K562 (cell line): Measurements from ENCODE around the gene ANO1. TPM values are rescaled to one million over a fixed set of nuclear protein-coding genes. Genes with fewer than 3 reads are reported as not detected.
A peak's percentile ranks its signal among the peaks of the same experiment; 100 is the strongest.

Experiments
- ATAC-seq: fragments of 200-7000 bp; cut with Tn5 transposase; 3 replicates; pipeline ENCODE4 v1.9.1; 2020; ENCODE audit warnings: moderate library complexity
- BruUV-seq: library from RNA; stranded (reverse); fragments of 400-500 nt; replicated peaks from 2 replicates; lab custom pipeline; 2021; lab: Mats Ljungman, UMichigan
- CTCF ChIA-PET: fragments of 300-600 bp; formaldehyde crosslinking; extraction: SDS; loops from one replicate; lab custom pipeline; 2021; ENCODE audit warnings: low intra/inter-chr PET ratio; lab: Yijun Ruan, JAX
- POLR2A ChIA-PET: fragments of 300-600, 350-650 bp; sonication (Branson Sonifier 250); formaldehyde crosslinking; extraction: SDS; loops from one replicate; lab custom pipeline; 2021; ENCODE audit warnings: antibody characterized with exemption, inconsistent platforms; lab: Yijun Ruan, JAX
- DNase-seq, 4 experiments: peaks; one replicate each; pipeline versions ENCODE4 v3.0.0 to v3.0.0-alpha.2; 2011 to 2018; ENCODE audit warnings: low spot score in 3 of 4, mixed read lengths in 3 of 4; ENCODE audit errors: extremely low read depth in 1 of 4
- FAIRE-seq: peaks from 2 replicates; lab custom pipeline; 2011; peaks lifted over from hg19 to GRCh38; lab: Jason Lieb, UNC
- H2AFZ ChIP-seq: 2 replicates; pipeline ENCODE4 v1.6.0; 2011; ENCODE audit warnings: low read depth, low read length, control low read depth, inconsistent platforms
- H3K27ac ChIP-seq: fragments of 200-600 bp; 3 replicates; pipeline ENCODE4 v1.8.0; 2011; ENCODE audit warnings: low read depth, mild to moderate bottlenecking, control low read depth, inconsistent platforms, low read length, moderate library complexity, mixed read lengths; ENCODE audit errors: extremely low read depth
- H3K27me3 ChIP-seq, 2 experiments: fragments of 300-600 bp in 1 of 2; 2 replicates in 1 of 2; 3 replicates in 1 of 2; pipeline versions ENCODE4 v1.6.0 to v1.8.0; 2011; ENCODE audit warnings: inconsistent platforms in 2 of 2, low read length in 2 of 2, mild to moderate bottlenecking in 1 of 2, mixed read lengths in 1 of 2, moderate library complexity in 1 of 2; ENCODE audit not compliant: control insufficient read depth in 2 of 2, insufficient read depth in 2 of 2
- H3K36me3 ChIP-seq: fragments of 300-600 bp; 3 replicates; pipeline ENCODE4 v1.8.0; 2011; ENCODE audit warnings: mild to moderate bottlenecking, low read length, inconsistent platforms; ENCODE audit not compliant: control insufficient read depth, insufficient read depth
- H3K4me1 ChIP-seq, 2 experiments: fragments of 200-600 bp in 1 of 2; replicated peaks in 1 of 2; 2 replicates in 1 of 2; 3 replicates in 1 of 2; pipeline versions ENCODE4 v1.5.1 to v1.8.0; 2011; ENCODE audit warnings: inconsistent platforms in 2 of 2, low read length in 2 of 2, mild to moderate bottlenecking in 1 of 2, mixed read lengths in 1 of 2, moderate library complexity in 1 of 2; ENCODE audit not compliant: control insufficient read depth in 2 of 2, insufficient read depth in 2 of 2
- H3K4me2 ChIP-seq: 2 replicates; pipeline ENCODE4 v1.6.1; 2011; ENCODE audit warnings: low read length, control low read depth, inconsistent platforms, mixed read lengths; ENCODE audit not compliant: insufficient read depth
- H3K4me3 ChIP-seq: fragments of 200-600 bp; sonication (generic), shearing (Covaris generic); 2 replicates; pipeline ENCODE4 v1.5.1; 2016; ENCODE audit warnings: control low read depth, inconsistent platforms
- H3K79me2 ChIP-seq: fragments of 200-600 bp; 3 replicates; pipeline ENCODE4 v1.8.0; 2011; ENCODE audit warnings: low read length, inconsistent platforms; ENCODE audit not compliant: control insufficient read depth, insufficient read depth
- H3K9ac ChIP-seq, 2 experiments: 2 replicates each; pipeline versions ENCODE4 v1.6.0 to v1.6.1; 2011; ENCODE audit warnings: low read depth in 2 of 2, low read length in 2 of 2, control low read depth in 1 of 2, inconsistent platforms in 1 of 2, mild to moderate bottlenecking in 1 of 2, mixed read lengths in 1 of 2; ENCODE audit not compliant: insufficient read depth in 1 of 2
- H3K9me1 ChIP-seq: one replicate; pipeline ENCODE4 v1.6.0; 2011; ENCODE audit warnings: inconsistent platforms, mild to moderate bottlenecking, low read length, moderate library complexity; ENCODE audit not compliant: control insufficient read depth, insufficient read depth
- H3K9me3 ChIP-seq: replicated peaks from 2 replicates; pipeline ENCODE4 v1.5.1; 2011; ENCODE audit warnings: low read depth, low read length, inconsistent platforms; ENCODE audit not compliant: control insufficient read depth, insufficient read depth
- H4K20me1 ChIP-seq: replicated peaks from 2 replicates; pipeline ENCODE4 v1.6.1; 2011; ENCODE audit warnings: low read length, inconsistent platforms, mixed read lengths; ENCODE audit not compliant: control insufficient read depth, insufficient read depth
- CTCF ChIP-seq, 3 experiments: IDR thresholded peaks in 2 of 3; conservative IDR thresholded peaks in 1 of 3; 2 replicates each; pipeline ENCODE4 v1.5.1; 2011 to 2012; ENCODE audit warnings: low read length in 3 of 3, mild to moderate bottlenecking in 3 of 3, control low read depth in 2 of 3, improper control_type of control experiment in 1 of 3, inconsistent platforms in 1 of 3, low read depth in 1 of 3, mixed read lengths in 1 of 3, moderate library complexity in 1 of 3; ENCODE audit not compliant: insufficient read depth in 2 of 3
- FOXA3 ChIP-seq, 2 experiments: fragments of 450-650 bp in 1 of 2; sonication (generic) in 1 of 2; formaldehyde crosslinking; IDR thresholded peaks in 1 of 2; conservative IDR thresholded peaks in 1 of 2; 2 replicates each; pipeline versions ENCODE4 v1.4.0 to v1.8.0; 2020 to 2022; ENCODE audit warnings: mild to moderate bottlenecking in 2 of 2, missing genetic modification reagents in 1 of 2
- OTX1 ChIP-seq: fragments of 450-650 bp; formaldehyde crosslinking; IDR thresholded peaks from 2 replicates; pipeline ENCODE4 v1.4.0; 2022; ENCODE audit warnings: mild to moderate bottlenecking
- ZBTB26 ChIP-seq: fragments of 450-650 bp; formaldehyde crosslinking; IDR thresholded peaks from 2 replicates; pipeline ENCODE4 v1.4.0; 2022; ENCODE audit warnings: missing genetic modification characterization
- ZFX ChIP-seq: sonication (generic); formaldehyde crosslinking; IDR thresholded peaks from 2 replicates; pipeline ENCODE4 v1.8.0; 2022; ENCODE audit warnings: mild to moderate bottlenecking, missing genetic modification reagents, moderate library complexity
- WGBS: fragments of 100-300 bp; shearing (Covaris generic); methylation state at CpG from one replicate; pipeline ENCODE4 v1.1.6; 2016; ENCODE audit warnings: low coverage, mixed read lengths; ENCODE audit not compliant: insufficient coverage; ENCODE audit errors: missing lambda C conversion rate; 5-methylcytosine and 5-hydroxymethylcytosine counted together
- in situ Hi-C: fragments of 300-500 bp; cut with MboI; formaldehyde crosslinking; loops from 4 replicates; pipeline ENCODE4 v1.15.0; 2018; ENCODE audit warnings: inconsistent platforms, mixed read lengths
- intact Hi-C: fragments of 100-400 bp; cut with micrococcal nuclease; formaldehyde crosslinking; loops from 2 replicates; pipeline ENCODE4 v1.14.2; 2022
- polyA plus RNA-seq, 8 experiments: library from polyadenylated mRNA; depleted of rRNA in 4 of 8; stranded (reverse) in 5 of 8; unstranded in 3 of 8; fragments of >200 nt; fragmentation: Nextera tagmentation in 2 of 8; fragmentation: Illumina TruSeq in 1 of 8; extraction: Ambion mirVana in 2 of 8; extraction: Trizol in 1 of 8; gene quantifications; 2 replicates each; pipeline versions ENCODE4 v1.2.1 to v1.2.3, GENCODE V29; 2011 to 2014; ENCODE audit warnings: inconsistent platforms in 1 of 8, missing spikeins in 1 of 8
- total RNA-seq, 7 experiments: library from RNA; depleted of rRNA in 6 of 7; stranded (reverse); fragments of >200 nt in 6 of 7; fragmentation: Illumina TruSeq in 2 of 7; extraction: Trizol in 2 of 7; gene quantifications; 2 replicates each; pipeline versions ENCODE4 v1.2.1 to v1.2.3, GENCODE V29; 2011 to 2021; ENCODE audit warnings: low replicate concordance in 1 of 7

The ANO1 gene
- total and polyA plus RNA-seq, 9 of the 15 experiments (the other 6 are each of a cell fraction or from before 2014, with no cell fraction given) = not detected

GRCh38 chr11:70120674-70121073, 42.6 kb downstream of the ANO1 start (continued):
- no peak for TF ChIP-seq ZFX (CRISPR knock-in tag)

GRCh38 chr11:70122490-70123198, 44.5 kb downstream of the ANO1 start:
- Histone ChIP-seq H3K4me1 (no peaks in the 10 kb centered on the region; a peak in 1 of 5 replicates), H3K4me3 (no peak overlapping the region), H3K9me3 (no peaks in the 10 kb centered on the region), H3K4me2 (no peak overlapping the region), H3K9ac (no peak overlapping the region), H3K27me3 (peaks cover 22 to 43% of the 10 kb centered on the region in 2 experiments), H3K9me1 (no peaks in the 10 kb centered on the region), H3K36me3 (no peaks in the 10 kb centered on the region), H3K27ac (no peak overlapping the region), H4K20me1 (peaks cover 15% of the 10 kb centered on the region; the same call in 1 of the 2 replicates), H3K79me2 (no peaks in the 10 kb centered on the region), H2AFZ (no peak overlapping the region)
- no peak for DNase-seq
- POLR2A ChIA-PET = no interaction called here
- CTCF ChIA-PET = no interaction called here
- no peak for FAIRE-seq
- TF ChIP-seq FOXA3 (CRISPR knock-in tag; conservative IDR thresholded peaks at IDR 0.05 in 1 of 2, IDR thresholded peaks at IDR 0.05 in 1 of 2) = 0 out of 4 replicates have a peak, but pooled peaks of 1 of the 2 experiments have one; percentile 46
- TF ChIP-seq ZBTB26 (CRISPR knock-in tag) = 0 out of 2 replicates have a peak, but pooled peaks have one; percentile 43
- TF ChIP-seq CTCF (IDR thresholded peaks at IDR 0.05 in 2 of 3, conservative IDR thresholded peaks at IDR 0.05 in 1 of 3; ENCODE audit: insufficient read depth in 2 of 3, low read depth in 1 of 3, low read length in 3 of 3) = no peak
- TF ChIP-seq OTX1 (CRISPR knock-in tag) = 0 out of 2 replicates have a peak, but pooled peaks have one; percentile 21
- peak; percentile 51 for ATAC-seq
- in situ Hi-C loops = no loop called here
- intact Hi-C loops = no loop called here
- BruUV-seq = no TSS peak
- WGBS = 2% methylated on average over 10 of the region's 14 CpGs
